LNCAP (cell line): ENCODE measurements around the gene LIPC.

Experiments used
- CTCF ChIP-seq: fragments of 450-650 bp; IDR thresholded peaks from 2 replicates; pipeline ENCODE4 v1.5.1; 2017; ENCODE audit warnings: mild to moderate bottlenecking

The LIPC gene

GRCh38 chr15:58551084-58551763 is 119.4 kb downstream of the LIPC start:
- TF ChIP-seq CTCF = no peak

- TF ChIP-seq CTCF = no peak
These were observed 120.1 kb downstream of the LIPC start for GRCh38 chr15:58551764-58552504.

GRCh38 chr15:58552505-58553364 is 120.9 kb downstream of the LIPC start:
- TF ChIP-seq CTCF = no peak

GRCh38 chr15:58553365-58553918 is 121.7 kb downstream of the LIPC start:
- TF ChIP-seq CTCF = no peak

GRCh38 chr15:58554758-58555157 is 123.0 kb downstream of the LIPC start:
- no peak for TF ChIP-seq CTCF

GRCh38 chr15:58555162-58556027 is 123.6 kb downstream of the LIPC start:
- TF ChIP-seq CTCF = no peak
